KMS-11 (cell line): Measurements from ENCODE around the gene SLC12A6.

Source experiments
- H2AFZ ChIP-seq: fragments of 200-600 bp; sonication (generic); 2 replicates; pipeline ENCODE4 v1.6.1; 2016; ENCODE audit warnings: antibody characterized with exemption, mixed run types, low read depth
- H3K27ac ChIP-seq: fragments of 200-600 bp; sonication (generic); 2 replicates; pipeline ENCODE4 v1.6.1; 2016; ENCODE audit warnings: mild to moderate bottlenecking, mixed run types
- H3K27me3 ChIP-seq: fragments of 200-600 bp; sonication (generic); 2 replicates; pipeline ENCODE4 v1.6.1; 2017; ENCODE audit warnings: mild to moderate bottlenecking, low read depth, mixed run types, moderate library complexity; ENCODE audit not compliant: insufficient read depth
- H3K36me3 ChIP-seq: fragments of 200-600 bp; sonication (generic); 2 replicates; pipeline ENCODE4 v1.6.1; 2017; ENCODE audit warnings: mild to moderate bottlenecking, mixed run types; ENCODE audit not compliant: insufficient read depth
- H3K4me1 ChIP-seq: fragments of 200-600 bp; sonication (generic); 2 replicates; pipeline ENCODE4 v1.6.1; 2016; ENCODE audit warnings: mild to moderate bottlenecking, low read depth, mixed run types; ENCODE audit not compliant: poor library complexity, severe bottlenecking
- H3K4me2 ChIP-seq: fragments of 200-600 bp; sonication (generic); 2 replicates; pipeline ENCODE4 v1.7.0; 2016; ENCODE audit warnings: mild to moderate bottlenecking, mixed run types
- H3K4me3 ChIP-seq: fragments of 200-600 bp; sonication (generic); IDR thresholded peaks from 2 replicates; pipeline ENCODE4 v1.6.1; 2017; ENCODE audit warnings: low read depth, low read length, mixed read lengths; ENCODE audit not compliant: insufficient read depth
- H3K79me2 ChIP-seq: fragments of 200-600 bp; sonication (generic); 2 replicates; pipeline ENCODE4 v1.6.1; 2016; ENCODE audit warnings: low read depth, mixed run types; ENCODE audit not compliant: insufficient read depth
- H3K9ac ChIP-seq: fragments of 200-600 bp; sonication (generic); 2 replicates; pipeline ENCODE4 v1.6.1; 2016; ENCODE audit warnings: mild to moderate bottlenecking, mixed run types
- H4K20me1 ChIP-seq: fragments of 200-600 bp; sonication (generic); 2 replicates; pipeline ENCODE4 v1.6.1; 2016; ENCODE audit warnings: mild to moderate bottlenecking, mixed run types; ENCODE audit not compliant: insufficient read depth
- CTCF ChIP-seq: fragments of 200-600 bp; sonication (generic); conservative IDR thresholded peaks from 2 replicates; pipeline ENCODE4 v1.6.1; 2017; ENCODE audit warnings: low read depth, mild to moderate bottlenecking, antibody characterized with exemption, low read length, moderate library complexity, mixed read lengths

Gene SLC12A6

GRCh38 chr15:34301058-34301457 is 36.5 kb downstream of the SLC12A6 start:
- no peaks in the 10 kb centered on the region for H4K20me1 ChIP-seq
- H3K79me2 ChIP-seq: no peaks in the 10 kb centered on the region
- no peak overlapping the region for H2AFZ ChIP-seq
- H3K9ac ChIP-seq: no peak overlapping the region
- H3K4me2 ChIP-seq: no peak overlapping the region
- H3K4me1 ChIP-seq: no peaks in the 10 kb centered on the region
- no peaks in the 10 kb centered on the region for H3K27me3 ChIP-seq
- no peaks in the 10 kb centered on the region for H3K36me3 ChIP-seq
- no peak overlapping the region for H3K27ac ChIP-seq
- H3K4me3 ChIP-seq: no peak overlapping the region
- TF ChIP-seq CTCF: no peak

GRCh38 chr15:34297059-34297458 is 40.5 kb downstream of the SLC12A6 start:
- Histone ChIP-seq H3K27ac (no peak overlapping the region), H3K4me2 (no peak overlapping the region), H3K4me3 (no peak overlapping the region), H3K79me2 (no peaks in the 10 kb centered on the region), H4K20me1 (no peaks in the 10 kb centered on the region), H2AFZ (no peak overlapping the region), H3K9ac (no peak overlapping the region), H3K27me3 (no peaks in the 10 kb centered on the region), H3K36me3 (no peaks in the 10 kb centered on the region), H3K4me1 (no peaks in the 10 kb centered on the region)
- no peak for TF ChIP-seq CTCF

- TF ChIP-seq CTCF: no peak
- no peaks in the 10 kb centered on the region for H4K20me1 ChIP-seq
- H3K4me1 ChIP-seq: no peaks in the 10 kb centered on the region
- H3K36me3 ChIP-seq: no peaks in the 10 kb centered on the region
- no peak overlapping the region for H3K9ac ChIP-seq
- no peak overlapping the region for H3K27ac ChIP-seq
- H3K4me3 ChIP-seq: no peak overlapping the region
- H3K79me2 ChIP-seq: no peaks in the 10 kb centered on the region
- H3K27me3 ChIP-seq: no peaks in the 10 kb centered on the region
- no peak overlapping the region for H2AFZ ChIP-seq
- H3K4me2 ChIP-seq: no peak overlapping the region
These were observed 45.0 kb downstream of the SLC12A6 start for GRCh38 chr15:34292621-34293020.

- Histone ChIP-seq H3K4me3 (no peak overlapping the region), H3K4me1 (no peaks in the 10 kb centered on the region), H4K20me1 (no peaks in the 10 kb centered on the region; the same call in 1 of the 2 replicates), H3K27ac (no peak overlapping the region), H3K79me2 (no peaks in the 10 kb centered on the region), H3K27me3 (no peaks in the 10 kb centered on the region), H3K36me3 (no peaks in the 10 kb centered on the region), H3K9ac (no peak overlapping the region), H2AFZ (no peak overlapping the region), H3K4me2 (no peak overlapping the region)
- TF ChIP-seq CTCF: no peak
These were observed 52.6 kb downstream of the SLC12A6 start for GRCh38 chr15:34284937-34285336.
